A549 (cell line): ENCODE results near the gene KANSL1.

ENCODE experiments used
- CBX2 ChIP-seq: fragments of 200-600 bp; sonication (generic); IDR thresholded peaks from 2 replicates; pipeline ENCODE4 v1.6.1; 2016; ENCODE audit warnings: low read depth, mild to moderate bottlenecking, borderline replicate concordance
- CHD4 ChIP-seq: fragments of 200-600 bp; sonication (generic); IDR thresholded peaks from 2 replicates; pipeline ENCODE4 v1.6.1; 2016; ENCODE audit warnings: antibody characterized with exemption, mild to moderate bottlenecking, borderline replicate concordance
- JUNB ChIP-seq: fragments of >200 bp; sonication (Bioruptor Twin); formaldehyde crosslinking; IDR thresholded peaks from 2 replicates; pipeline ENCODE4 v1.6.1; 2016
- RAD21 ChIP-seq, 2 experiments: fragments of >200 bp in 1 of 2; sonication (Bioruptor Twin) in 1 of 2; formaldehyde crosslinking in 1 of 2; IDR thresholded peaks in 1 of 2; conservative IDR thresholded peaks in 1 of 2; 2 replicates in 1 of 2; 3 replicates in 1 of 2; pipeline ENCODE4 v1.6.1; 2012 to 2018; ENCODE audit warnings: inconsistent platforms in 1 of 2
- ZC3H11A ChIP-seq: fragments of 450-650 bp; IDR thresholded peaks from 2 replicates; pipeline ENCODE4 v1.6.1; 2014; ENCODE audit warnings: antibody characterized with exemption, mild to moderate bottlenecking
- ZSCAN20 ChIP-seq: fragments of 250-450 bp; sonication (Bioruptor Pico); IDR thresholded peaks from 2 replicates; pipeline ENCODE4 v1.8.0; 2022; ENCODE audit warnings: mild to moderate bottlenecking, moderate library complexity
- TF ChIP-seq, protein P1 (sequence below): fragments of >200 bp; sonication (Bioruptor Twin); formaldehyde crosslinking; IDR thresholded peaks from 3 replicates; pipeline ENCODE4 v1.5.1; 2016

- TF ChIP-seq, protein P1, sequence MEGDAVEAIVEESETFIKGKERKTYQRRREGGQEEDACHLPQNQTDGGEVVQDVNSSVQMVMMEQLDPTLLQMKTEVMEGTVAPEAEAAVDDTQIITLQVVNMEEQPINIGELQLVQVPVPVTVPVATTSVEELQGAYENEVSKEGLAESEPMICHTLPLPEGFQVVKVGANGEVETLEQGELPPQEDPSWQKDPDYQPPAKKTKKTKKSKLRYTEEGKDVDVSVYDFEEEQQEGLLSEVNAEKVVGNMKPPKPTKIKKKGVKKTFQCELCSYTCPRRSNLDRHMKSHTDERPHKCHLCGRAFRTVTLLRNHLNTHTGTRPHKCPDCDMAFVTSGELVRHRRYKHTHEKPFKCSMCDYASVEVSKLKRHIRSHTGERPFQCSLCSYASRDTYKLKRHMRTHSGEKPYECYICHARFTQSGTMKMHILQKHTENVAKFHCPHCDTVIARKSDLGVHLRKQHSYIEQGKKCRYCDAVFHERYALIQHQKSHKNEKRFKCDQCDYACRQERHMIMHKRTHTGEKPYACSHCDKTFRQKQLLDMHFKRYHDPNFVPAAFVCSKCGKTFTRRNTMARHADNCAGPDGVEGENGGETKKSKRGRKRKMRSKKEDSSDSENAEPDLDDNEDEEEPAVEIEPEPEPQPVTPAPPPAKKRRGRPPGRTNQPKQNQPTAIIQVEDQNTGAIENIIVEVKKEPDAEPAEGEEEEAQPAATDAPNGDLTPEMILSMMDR: no peak
- TF ChIP-seq CHD4 (no peak), CBX2 (no peak), ZSCAN20 (no peak), JUNB (no peak), ZC3H11A (no peak), RAD21 (conservative IDR thresholded peaks at IDR 0.05 in 1 of 2, IDR thresholded peaks at IDR 0.05 in 1 of 2) (no peak)
Measured at GRCh38 chr17:46100590-46100989, 92.6 kb downstream of the KANSL1 start.
